GM18508 (cell line): ENCODE results near the gene TELO2.

Source experiments
- ATAC-seq: cut with Tn5 transposase; IDR thresholded peaks from one replicate; pipeline ENCODE4 v1.9.1; 2021; ENCODE audit warnings: moderate number of reproducible peaks; ENCODE audit not compliant: insufficient read depth, unreplicated experiment

TELO2 gene

DNA sequence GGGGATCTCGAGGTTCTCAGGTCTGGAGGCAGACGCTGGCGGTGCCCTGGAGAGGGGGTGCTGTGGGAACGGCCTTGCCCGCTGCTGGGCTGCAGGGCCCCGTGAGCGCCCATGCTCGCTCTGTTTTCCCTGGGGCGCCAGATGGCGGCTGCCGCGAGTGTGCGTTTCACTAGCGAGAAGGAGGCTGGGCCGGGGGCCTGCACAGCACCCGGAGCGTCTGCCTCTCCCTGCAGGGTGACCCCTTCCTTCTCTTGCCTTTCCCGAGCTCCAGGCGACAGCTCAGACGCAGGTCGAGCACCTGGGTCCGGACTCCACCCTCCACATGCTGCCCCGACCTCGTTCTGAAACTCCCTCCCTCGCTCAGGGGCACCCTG lies 2.7 kb downstream of the TELO2 start:
- ATAC-seq, result no peak

DNA sequence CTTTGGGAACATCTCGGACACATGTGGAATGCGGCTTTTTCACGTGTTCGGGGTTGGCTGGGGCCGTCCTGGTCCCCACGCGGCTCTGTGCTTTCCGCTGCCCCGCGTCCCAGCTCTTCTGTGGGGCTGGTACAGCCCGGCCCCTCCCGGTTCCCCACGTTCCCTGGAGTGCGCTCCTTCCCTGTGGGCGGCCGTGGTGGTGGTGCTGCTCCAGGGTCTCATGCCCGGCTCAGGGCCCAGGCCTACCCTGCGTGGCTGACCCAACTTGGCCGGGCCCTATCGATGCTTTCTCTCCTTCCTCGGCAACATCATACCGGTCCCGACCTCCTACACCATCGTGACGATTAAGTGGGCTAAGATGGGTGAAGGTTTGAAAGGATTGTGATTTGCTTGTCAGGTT lies 3.3 kb downstream of the TELO2 start:
- no peak for ATAC-seq

DNA sequence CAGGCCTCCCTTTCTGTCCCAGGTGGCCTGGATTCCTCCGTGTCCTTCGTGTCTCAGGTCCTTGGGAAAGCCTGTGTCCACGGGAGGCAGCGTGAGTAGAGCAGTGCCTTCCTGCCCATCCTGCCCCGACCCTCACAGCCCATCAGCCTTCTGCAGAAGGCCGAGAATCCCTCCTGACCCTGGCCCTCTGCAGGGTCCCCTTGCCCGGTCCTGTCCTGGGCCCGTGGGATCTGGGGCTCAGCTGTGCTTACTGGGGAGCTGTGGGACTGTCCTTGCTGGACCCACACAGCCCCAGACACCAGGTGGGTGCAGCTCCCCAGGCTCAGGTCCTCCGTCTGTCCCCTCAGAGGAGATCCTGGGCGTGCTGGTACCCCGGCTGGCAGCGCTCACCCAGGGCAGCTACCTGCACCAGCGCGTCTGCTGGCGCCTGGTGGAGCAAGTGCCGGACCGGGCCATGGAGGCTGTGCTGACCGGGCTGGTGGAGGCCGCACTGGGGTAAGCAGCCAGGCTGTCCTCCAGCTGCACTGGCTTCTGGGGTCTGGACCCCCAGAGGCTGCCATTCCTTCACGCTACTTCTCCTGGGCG lies 3.9 kb downstream of the TELO2 start:
- no peak for ATAC-seq

DNA sequence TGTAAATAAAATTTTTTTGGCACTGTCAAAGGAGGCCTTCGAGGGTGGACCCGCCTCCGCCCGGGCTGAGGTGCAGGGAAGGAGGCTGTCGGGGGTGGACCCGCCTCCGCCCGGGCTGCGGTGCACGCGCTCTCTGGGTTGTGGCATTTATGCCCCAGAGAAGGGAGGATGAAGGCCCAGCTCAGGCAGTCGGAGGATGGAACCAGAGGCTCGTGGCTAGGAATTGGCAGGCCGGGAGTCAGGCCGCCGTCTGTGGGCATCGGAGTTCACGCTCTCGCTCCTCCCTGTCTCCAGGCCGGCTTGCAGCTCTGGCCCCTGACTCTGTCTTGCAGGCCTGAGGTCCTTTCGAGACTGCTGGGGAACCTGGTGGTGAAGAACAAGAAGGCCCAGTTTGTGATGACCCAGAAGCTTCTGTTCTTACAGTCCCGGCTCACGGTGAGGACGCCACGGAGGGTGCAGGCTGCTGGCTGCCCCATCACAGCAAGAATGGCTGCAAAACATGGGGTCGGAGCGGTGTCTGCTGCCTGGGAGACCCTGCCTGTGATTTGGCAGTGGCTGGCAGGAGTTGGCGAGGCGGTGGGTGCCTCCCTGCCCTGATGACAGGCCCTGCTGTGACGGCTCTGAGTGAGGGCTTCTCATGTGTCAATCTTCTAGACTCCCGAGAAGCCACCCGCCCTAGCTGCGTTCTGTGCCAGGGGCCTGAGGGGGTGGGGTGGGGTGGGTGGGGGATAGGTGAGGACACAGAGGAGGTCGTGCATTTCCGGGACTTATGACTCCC lies 5.9 kb downstream of the TELO2 start:
- no peak for ATAC-seq

DNA sequence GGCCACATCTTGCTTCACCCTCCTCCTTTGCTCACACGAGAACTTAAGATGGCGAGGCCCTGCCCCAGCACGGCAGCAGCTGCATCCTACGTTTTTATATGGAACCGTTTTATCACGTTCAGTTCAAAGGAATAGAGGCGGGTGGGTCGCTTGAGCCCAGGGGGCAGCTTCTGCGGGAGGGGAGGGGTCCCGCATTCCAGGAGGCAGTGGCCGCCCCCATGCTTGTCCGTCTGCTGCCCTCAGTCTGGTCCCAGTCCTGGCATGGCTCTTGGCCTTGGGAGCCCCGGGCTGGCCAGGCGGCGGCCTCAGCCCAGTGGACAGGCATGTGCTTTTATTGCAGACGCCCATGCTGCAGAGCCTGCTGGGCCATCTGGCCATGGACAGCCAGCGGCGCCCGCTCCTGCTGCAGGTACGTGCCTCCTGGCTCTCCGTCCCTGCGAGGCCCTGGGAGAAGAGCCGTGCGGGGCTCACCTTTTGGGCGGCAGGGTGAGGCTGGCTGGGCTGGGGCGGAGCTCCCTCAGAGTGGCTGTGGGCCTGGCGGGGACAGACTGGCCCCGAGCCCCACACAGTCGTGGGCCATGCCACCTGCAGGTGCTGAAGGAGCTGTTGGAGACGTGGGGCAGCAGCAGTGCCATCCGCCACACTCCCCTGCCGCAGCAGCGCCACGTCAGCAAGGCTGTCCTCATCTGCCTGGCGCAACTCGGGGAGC lies 6.8 kb downstream of the TELO2 start:
- no peak for ATAC-seq

DNA sequence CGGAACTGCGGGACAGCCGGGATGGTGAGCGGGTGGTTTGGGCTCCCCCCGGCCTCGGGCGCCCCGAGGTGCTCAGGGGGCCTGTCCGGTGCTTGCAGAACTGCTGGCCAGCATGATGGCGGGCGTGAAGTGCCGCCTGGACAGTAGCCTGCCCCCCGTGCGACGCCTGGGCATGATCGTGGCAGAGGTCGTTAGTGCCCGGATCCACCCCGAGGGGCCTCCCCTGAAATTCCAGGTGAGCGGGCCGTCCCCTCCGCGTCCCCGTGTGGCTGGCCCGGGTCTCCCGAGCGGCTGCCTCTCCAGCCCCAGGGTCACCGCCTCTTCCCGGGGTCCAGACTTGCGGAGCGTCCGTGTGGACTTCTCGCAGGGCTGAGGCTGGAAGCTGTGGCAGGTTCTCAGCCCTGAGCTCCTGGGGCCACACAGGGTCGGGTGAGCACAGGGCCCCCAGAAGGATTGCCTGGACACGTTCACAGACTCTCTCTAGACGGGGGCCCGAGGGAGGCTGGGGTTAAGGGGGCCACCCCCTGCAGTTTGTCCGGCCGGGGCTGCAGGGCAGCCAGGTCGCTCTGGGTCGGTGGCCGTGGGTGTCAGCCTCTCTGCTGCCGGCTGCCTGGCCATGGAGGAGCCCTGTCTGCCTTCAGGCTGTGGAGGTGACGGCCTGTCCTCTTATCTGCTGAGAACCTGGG lies 7.4 kb downstream of the TELO2 start:
- no peak for ATAC-seq

DNA sequence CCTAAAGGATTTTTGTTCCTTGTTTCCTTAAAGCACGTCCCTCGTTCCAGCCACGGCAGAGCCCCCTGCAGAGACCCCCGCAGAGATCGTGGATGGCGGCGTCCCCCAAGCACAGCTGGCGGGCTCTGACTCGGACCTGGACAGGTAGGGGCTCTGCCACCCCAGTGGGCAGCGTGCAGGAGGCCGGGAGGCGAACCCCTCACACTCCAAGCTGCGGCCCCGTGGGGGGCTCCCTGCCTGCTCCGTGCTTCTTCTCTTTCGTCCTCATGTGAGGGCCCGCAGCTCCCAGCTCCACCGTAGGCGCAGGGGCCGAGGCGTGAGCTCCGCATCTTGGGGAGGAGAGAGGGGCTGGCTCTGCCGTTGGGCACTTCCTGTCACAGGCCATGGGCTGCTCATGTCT lies 8.5 kb downstream of the TELO2 start:
- no peak for ATAC-seq

DNA sequence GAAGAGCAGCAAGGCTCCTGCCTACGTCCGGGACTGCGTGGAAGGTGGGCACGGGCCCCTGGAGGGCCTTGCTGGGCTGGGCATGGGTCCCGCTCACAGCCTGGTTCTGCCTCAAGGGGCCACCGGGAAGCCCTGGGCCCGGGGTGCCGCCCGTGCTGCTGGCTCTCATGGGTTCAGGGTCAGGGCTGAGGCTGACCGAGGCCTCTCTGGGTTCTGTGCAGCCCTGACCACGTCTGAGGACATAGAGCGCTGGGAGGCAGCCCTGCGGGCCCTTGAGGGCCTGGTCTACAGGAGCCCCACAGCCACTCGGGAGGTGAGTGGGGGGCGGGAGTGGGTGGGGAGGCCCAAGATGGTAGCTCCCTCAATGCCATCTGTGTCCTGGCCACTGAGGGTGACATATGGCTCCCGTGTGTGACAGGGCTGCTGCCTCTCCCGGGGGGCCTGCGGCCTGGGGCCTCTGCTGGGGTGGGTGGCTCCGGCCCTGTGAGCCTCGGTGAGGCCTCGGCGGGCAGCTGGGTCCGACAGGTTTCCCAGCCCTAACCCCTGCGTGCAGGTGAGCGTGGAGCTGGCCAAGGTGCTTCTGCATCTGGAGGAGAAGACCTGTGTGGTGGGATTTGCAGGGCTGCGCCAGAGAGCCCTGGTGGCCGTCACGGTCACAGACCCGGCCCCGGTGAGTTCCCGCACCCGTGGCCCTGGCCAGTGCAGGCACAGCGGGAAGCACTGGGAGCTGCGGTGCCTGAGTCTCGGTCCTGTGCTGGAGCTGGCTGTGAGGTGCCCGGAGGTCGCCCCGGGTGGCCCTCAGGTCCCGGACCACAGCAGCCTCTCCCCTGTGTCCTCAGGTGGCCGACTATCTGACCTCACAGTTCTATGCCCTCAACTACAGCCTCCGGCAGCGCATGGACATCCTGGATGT lies 9.2 kb downstream of the TELO2 start:
- ATAC-seq, result no peak

DNA sequence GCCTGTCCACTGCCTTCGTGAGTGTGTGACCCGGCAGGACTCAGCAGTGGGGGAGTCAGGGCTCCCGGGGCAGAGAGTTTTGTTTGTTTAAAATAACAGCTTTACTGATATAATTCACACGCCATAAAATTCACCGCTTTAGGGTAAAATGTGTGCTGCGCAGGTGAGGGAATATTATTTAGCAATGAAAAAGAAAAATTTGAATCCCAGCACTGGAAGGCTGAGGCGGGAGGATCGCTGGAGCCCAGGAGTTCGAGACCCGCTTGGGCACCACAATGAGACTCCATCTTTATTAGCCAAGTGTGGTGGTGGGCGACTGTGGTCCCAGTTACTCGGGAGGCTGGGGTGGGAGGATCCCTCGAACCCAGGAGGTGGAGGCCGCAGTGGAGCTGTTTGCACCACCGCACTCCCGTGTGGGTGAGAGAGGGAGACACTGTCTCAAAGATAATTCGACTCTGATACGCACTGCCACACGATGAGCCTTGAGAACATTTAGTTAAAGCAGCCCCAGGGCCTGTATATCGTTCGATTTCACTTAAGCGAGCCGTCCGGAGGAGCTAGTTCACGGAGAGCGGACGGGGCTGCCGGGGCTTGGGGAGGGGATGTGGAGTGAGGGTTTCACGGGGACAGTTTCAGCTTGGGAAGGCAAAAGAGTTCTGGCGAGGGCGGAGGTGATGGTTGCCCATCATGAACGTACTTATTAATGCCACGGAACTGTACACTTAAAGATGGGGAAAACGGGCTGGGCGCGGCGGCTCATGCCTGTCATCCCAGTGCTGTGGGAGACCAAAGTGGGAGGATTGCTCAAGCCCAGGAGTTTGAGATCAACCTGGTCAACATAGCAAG lies 10.2 kb downstream of the TELO2 start:
- no peak for ATAC-seq

DNA sequence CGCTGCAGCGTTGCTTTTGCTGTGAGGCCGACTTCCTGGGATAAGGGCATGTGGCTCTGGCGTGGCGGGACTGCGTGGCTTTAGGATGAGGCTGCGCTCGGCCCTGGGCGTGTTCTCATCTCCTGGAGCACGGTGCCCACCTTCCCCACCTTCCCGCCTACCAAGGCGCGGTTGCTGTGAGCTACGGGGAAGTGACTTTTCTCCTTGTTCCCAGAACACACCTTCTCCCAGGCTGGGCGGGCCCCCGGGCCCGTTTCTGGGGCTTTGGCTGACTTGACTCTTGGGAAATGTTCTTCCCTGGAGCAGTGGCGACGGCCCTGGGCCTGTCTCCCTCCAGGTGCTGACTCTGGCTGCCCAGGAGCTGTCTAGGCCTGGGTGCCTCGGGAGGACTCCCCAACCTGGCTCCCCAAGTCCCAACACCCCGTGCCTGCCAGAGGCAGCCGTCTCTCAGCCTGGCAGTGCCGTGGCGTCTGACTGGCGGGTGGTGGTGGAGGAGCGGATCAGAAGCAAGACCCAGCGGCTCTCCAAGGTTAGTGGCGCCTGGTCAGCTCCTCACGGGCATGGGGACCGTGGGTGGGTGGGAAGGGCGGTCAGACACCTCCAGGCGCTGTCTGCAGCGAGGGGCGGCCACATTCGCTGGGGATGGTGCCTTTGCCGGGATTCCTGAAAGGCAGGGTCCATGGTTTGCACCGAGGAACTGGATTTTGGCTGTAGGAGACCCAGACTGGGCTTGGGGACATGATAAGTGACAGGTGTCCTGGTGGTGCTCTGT lies 12.1 kb downstream of the TELO2 start:
- ATAC-seq, result no peak

DNA sequence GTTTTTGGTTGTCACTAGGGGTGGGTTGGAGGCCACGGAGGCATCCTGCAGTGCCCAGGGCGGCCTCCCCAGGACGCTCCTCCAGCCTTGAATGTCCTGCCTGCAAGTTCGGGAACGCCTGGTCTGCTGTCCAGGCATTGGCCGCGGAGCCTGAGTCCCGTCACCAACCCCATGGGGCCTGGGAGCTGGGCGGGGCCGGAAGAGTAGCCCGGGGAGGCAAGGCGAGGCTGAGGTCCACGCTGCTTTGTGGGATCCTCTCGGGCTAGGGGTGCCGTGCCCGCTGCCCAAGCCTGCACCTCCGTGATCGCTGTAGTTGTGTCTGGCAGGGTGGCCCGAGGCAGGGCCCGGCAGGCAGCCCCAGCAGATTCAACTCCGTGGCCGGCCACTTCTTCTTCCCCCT lies 12.8 kb downstream of the TELO2 start:
- no peak for ATAC-seq

DNA sequence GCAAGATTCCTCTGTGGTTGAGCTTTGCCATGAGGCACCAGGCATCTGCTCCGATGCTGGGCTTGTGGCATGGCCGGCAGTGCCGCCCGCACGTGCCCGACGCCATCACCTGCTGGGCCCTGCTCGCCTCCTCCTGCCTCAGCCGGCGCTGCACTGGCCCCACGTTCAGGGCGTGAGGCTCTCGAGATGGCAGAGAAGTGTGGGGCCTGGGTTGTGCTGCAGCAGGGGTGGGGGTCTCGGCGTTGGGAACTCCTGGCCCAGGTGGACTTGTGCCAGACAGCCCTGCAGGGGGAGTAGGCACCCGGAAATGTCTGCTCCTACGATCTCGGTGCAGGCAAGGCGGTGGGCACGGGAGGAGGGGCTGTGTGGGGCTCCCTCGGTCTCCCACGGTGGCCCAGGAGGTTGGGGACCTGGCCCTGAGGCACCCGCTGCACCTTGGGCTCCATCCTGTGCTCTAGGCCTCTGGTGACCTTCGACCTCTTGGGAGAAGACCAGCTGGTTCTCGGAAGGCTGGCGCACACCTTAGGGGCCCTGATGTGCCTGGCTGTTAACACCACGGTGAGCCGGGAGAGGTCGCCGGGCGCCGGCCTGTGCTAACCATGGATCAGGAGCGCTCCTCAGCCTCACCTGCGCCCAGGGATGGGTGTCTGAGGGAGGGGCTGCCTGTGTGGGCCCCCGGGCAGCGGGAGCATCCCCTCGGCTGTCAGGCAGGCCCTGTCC lies 13.5 kb downstream of the TELO2 start:
- no peak for ATAC-seq

DNA sequence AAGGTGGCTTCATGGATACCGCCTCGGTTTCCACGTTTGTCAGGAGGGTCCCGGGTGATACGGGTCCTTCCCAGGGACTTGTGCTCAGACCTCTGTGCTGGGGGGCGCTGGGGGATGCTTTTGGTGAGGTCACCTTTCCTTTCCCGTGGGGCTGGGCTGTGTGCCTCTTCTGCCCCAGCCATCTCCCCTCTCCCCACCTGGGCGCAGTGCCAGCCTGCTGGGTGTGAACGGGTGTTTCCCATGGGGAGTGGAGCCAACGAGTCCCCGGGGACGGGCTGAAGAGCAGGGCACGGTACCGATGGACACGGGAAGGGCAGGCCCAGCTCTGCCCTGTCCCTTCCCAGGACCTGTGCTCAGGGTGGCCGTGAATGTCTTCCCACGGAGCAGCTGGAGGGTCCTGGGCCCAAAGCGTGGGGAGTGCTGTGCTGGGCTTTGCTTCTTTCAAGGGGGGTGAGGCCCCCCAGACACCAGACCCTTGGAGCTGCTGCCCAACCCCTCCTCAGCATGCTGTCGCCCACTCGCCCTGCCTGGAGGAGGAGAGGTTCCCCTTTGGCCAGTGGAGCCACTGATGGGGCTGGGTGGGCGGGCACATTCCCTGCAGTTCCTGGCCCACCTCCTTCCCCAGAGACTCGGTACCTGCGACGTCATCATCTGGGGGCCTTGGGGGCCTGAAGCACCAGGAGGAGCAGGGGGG lies 15.5 kb downstream of the TELO2 start:
- ATAC-seq, result no peak

DNA sequence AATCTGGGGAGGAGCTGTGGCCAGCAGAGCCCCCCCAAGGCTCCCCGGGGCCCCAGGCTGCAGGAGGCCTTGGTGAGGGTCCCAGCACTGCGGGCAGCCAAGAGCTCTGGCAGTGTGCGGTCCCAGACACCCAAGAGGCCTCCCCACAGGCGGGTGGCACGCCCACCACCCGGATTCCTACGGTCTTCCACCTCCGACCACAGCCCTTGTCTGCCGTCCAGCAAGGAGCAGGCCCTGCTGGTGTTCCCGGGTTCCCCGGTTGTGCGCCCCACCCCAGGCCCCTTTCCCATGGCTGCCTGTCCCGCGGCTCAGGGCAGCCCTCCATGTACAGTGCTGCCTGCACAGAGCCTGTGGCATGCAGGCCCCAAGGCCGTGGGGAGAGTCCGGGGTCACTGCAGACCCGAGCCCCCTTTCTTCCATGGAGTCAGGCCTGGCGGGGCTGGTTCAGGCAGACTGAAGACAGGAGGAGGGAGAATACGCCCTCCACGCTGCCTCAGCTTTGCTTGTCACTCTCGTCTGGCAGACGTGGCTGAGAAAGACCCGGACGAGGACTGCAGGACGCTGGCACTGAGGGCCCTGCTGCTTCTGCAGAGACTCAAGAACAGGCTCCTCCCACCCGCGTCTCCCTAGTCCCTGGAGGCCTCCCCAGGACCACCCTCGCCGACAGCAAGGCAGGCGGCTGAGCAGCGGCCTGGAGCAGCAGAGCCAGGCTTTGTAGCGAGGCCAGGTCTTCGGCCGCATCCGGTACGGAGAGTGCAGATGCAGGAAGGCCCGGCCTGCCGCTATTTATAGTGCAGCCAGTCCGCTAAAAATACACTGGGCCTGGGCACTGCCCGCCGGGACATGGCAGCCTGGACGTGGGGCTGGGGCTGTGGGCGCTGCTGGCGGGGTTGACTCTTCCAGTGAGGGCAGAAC lies 16.4 kb downstream of the TELO2 start:
- no peak for ATAC-seq

DNA sequence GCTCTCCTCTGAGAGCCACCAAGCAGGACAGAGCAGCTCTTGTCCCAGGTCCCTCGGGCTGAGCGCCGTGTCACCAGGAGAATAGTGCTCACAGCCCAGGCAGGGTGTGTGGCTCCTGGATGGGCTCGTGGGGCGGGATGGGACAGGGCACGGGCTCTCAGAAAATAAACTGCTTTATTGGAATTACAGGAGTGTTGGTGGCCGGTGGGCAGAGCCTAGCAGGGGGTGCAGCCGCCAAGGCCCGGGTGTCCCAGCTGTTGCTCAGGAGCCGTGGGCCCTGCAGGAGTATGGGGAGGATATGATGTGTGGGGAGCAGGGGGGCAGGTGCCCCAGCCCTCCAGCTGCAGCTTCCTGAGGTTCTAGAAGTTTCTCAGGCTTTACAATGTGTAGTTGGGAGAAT lies 17.1 kb downstream of the TELO2 start:
- ATAC-seq, result no peak

DNA sequence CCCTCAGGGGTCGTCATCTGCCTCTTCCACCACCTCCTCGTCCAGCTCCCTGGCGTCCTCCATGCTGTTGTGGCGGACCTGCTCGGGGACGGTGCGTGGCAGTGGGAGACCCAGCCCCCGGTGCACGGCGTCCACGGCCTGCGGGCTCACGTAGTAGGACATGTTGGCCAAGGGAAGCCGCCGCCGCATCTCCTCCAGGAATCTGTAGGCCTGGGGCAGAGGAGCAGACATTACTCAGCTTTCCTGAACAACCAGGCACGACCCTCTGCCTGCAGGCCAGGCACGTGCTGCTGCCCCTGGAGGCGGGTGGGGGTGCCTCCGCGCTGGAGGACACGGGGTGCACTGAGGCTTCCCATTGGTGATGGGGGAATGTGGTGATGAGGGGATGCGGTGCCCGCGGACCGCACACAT lies 17.8 kb downstream of the TELO2 start:
- no peak for ATAC-seq
